H9 (cell line): ENCODE results near the gene ARID1B. TPM values are rescaled to one million over a fixed set of nuclear protein-coding genes. Genes with fewer than 3 reads are reported as not detected.

Source experiments
- DNase-seq: peaks from one replicate; pipeline ENCODE4 v3.0.0-alpha.2; 2017
- H2AFZ ChIP-seq: one replicate; pipeline ENCODE4 v1.6.1; 2013; ENCODE audit warnings: mild to moderate bottlenecking, low read length, control low read depth, moderate library complexity
- H2AK5ac ChIP-seq: 2 replicates; pipeline ENCODE4 v1.6.1; 2013; ENCODE audit warnings: low read length, control low read depth, mixed read lengths; ENCODE audit not compliant: insufficient read length
- H2BK120ac ChIP-seq: one replicate; pipeline ENCODE4 v1.6.1; 2013; ENCODE audit warnings: low read depth, mild to moderate bottlenecking, low read length, control low read depth, inconsistent platforms; ENCODE audit not compliant: poor library complexity, severe bottlenecking
- H2BK12ac ChIP-seq: 2 replicates; pipeline ENCODE4 v1.6.1; 2013; ENCODE audit warnings: low read length, control low read depth, mixed read lengths, low read depth; ENCODE audit not compliant: insufficient read length
- H2BK15ac ChIP-seq: 2 replicates; pipeline ENCODE4 v1.6.1; 2013; ENCODE audit warnings: low read depth, low read length, control low read depth
- H2BK20ac ChIP-seq: one replicate; pipeline ENCODE4 v1.6.1; 2013; ENCODE audit warnings: low read depth, mild to moderate bottlenecking, low read length, control low read depth, inconsistent platforms; ENCODE audit not compliant: poor library complexity, severe bottlenecking
- H2BK5ac ChIP-seq: 2 replicates; pipeline ENCODE4 v1.6.1; 2013; ENCODE audit warnings: low read length, control low read depth, mixed read lengths; ENCODE audit not compliant: insufficient read length
- H3K14ac ChIP-seq: 2 replicates; pipeline ENCODE4 v1.6.1; 2013; ENCODE audit warnings: low read length, control low read depth; ENCODE audit not compliant: insufficient read depth
- H3K18ac ChIP-seq: 2 replicates; pipeline ENCODE4 v1.6.1; 2013; ENCODE audit warnings: low read depth, mild to moderate bottlenecking, mixed read lengths, low read length, control low read depth; ENCODE audit not compliant: insufficient read length
- H3K23ac ChIP-seq: 2 replicates; pipeline ENCODE4 v1.6.1; 2013; ENCODE audit warnings: low read length, control low read depth, mixed read lengths, low read depth; ENCODE audit not compliant: insufficient read length
- H3K23me2 ChIP-seq: 2 replicates; pipeline ENCODE4 v1.6.1; 2013; ENCODE audit warnings: low read depth, mild to moderate bottlenecking, mixed read lengths, low read length, control low read depth; ENCODE audit not compliant: insufficient read length, poor library complexity, severe bottlenecking
- H3K27ac ChIP-seq: 2 replicates; pipeline ENCODE4 v1.5.1; 2013; ENCODE audit warnings: low read length, control low read depth, mixed read lengths, low read depth; ENCODE audit not compliant: insufficient read length
- H3K27me3 ChIP-seq: 2 replicates; pipeline ENCODE4 v1.6.1; 2013; ENCODE audit warnings: low read length, control low read depth, inconsistent platforms; ENCODE audit not compliant: insufficient read depth
- H3K4ac ChIP-seq: 2 replicates; pipeline ENCODE4 v1.6.1; 2013; ENCODE audit warnings: low read depth, mild to moderate bottlenecking, control low read depth, inconsistent platforms, low read length, moderate library complexity
- H3K4me1 ChIP-seq: 2 replicates; pipeline ENCODE4 v1.6.1; 2013; ENCODE audit warnings: low read length, control low read depth, inconsistent platforms; ENCODE audit not compliant: insufficient read depth
- H3K4me2 ChIP-seq: 2 replicates; pipeline ENCODE4 v1.6.1; 2013; ENCODE audit warnings: low read length, control low read depth, mixed read lengths; ENCODE audit not compliant: insufficient read length, insufficient read depth
- H3K56ac ChIP-seq: 2 replicates; pipeline ENCODE4 v1.6.1; 2013; ENCODE audit warnings: low read depth, mild to moderate bottlenecking, mixed read lengths, low read length, control low read depth; ENCODE audit not compliant: insufficient read length
- H3K79me1 ChIP-seq: 2 replicates; pipeline ENCODE4 v1.6.1; 2013; ENCODE audit warnings: low read depth, mild to moderate bottlenecking, moderate library complexity, low read length, control low read depth, inconsistent platforms; ENCODE audit not compliant: insufficient read depth, poor library complexity, severe bottlenecking
- H3K79me2 ChIP-seq: 2 replicates; pipeline ENCODE4 v1.6.1; 2013; ENCODE audit warnings: low read length, control low read depth, inconsistent platforms; ENCODE audit not compliant: insufficient read depth
- H3K9ac ChIP-seq: 2 replicates; pipeline ENCODE4 v1.6.1; 2013; ENCODE audit warnings: low read length, control low read depth, mixed read lengths; ENCODE audit not compliant: insufficient read length; ENCODE audit errors: extremely low read depth
- H3K9me3 ChIP-seq: one replicate; pipeline ENCODE4 v1.6.1; 2013; ENCODE audit warnings: low read depth, low read length, inconsistent platforms; ENCODE audit not compliant: control insufficient read depth
- H3T11ph ChIP-seq: one replicate; pipeline ENCODE4 v1.6.1; 2013; ENCODE audit warnings: mild to moderate bottlenecking, low read length, control low read depth, inconsistent platforms
- H4K20me1 ChIP-seq: one replicate; pipeline ENCODE4 v1.6.1; 2013; ENCODE audit not compliant: control insufficient read depth, insufficient read length, insufficient read depth
- H4K5ac ChIP-seq: 2 replicates; pipeline ENCODE4 v1.6.1; 2013; ENCODE audit warnings: low read depth, mild to moderate bottlenecking, mixed read lengths, low read length, control low read depth; ENCODE audit not compliant: insufficient read length
- H4K8ac ChIP-seq: replicated peaks from 2 replicates; pipeline ENCODE4 v1.6.1; 2013; ENCODE audit warnings: low read length, control low read depth, mixed read lengths, low read depth; ENCODE audit not compliant: insufficient read length
- H4K91ac ChIP-seq: 2 replicates; pipeline ENCODE4 v1.6.1; 2013; ENCODE audit warnings: low read depth, mild to moderate bottlenecking, moderate library complexity, mixed read lengths, low read length, control low read depth; ENCODE audit not compliant: insufficient read length
- H3K27ac Mint-ChIP-seq, 3 experiments: 2 replicates in 2 of 3; 3 replicates in 1 of 3; pipeline ENCODE4 v1.8.0; 2020 to 2021; ENCODE audit warnings: mixed read lengths in 3 of 3, mild to moderate bottlenecking in 1 of 3, moderate library complexity in 1 of 3
- H3K27me3 Mint-ChIP-seq: 2 replicates; pipeline ENCODE4 v1.8.0; 2021; ENCODE audit warnings: low read depth, mild to moderate bottlenecking, moderate library complexity, mixed read lengths
- H3K36me3 Mint-ChIP-seq, 3 experiments: 2 replicates in 2 of 3; 3 replicates in 1 of 3; pipeline ENCODE4 v1.8.0; 2020 to 2021; ENCODE audit warnings: low read depth in 3 of 3, mixed read lengths in 3 of 3; ENCODE audit not compliant: insufficient read depth in 1 of 3
- H3K4me1 Mint-ChIP-seq, 2 experiments: 2 replicates each; pipeline ENCODE4 v1.8.0; 2020; ENCODE audit warnings: mixed read lengths in 2 of 2
- H3K4me3 Mint-ChIP-seq, 2 experiments: 2 replicates in 1 of 2; 3 replicates in 1 of 2; pipeline ENCODE4 v1.8.0; 2020 to 2021; ENCODE audit warnings: mild to moderate bottlenecking in 2 of 2, mixed read lengths in 2 of 2, moderate library complexity in 1 of 2
- H3K9me3 Mint-ChIP-seq, 2 experiments: 2 replicates in 1 of 2; 3 replicates in 1 of 2; pipeline ENCODE4 v1.8.0; 2020; ENCODE audit warnings: mild to moderate bottlenecking in 2 of 2, mixed read lengths in 2 of 2, moderate library complexity in 1 of 2
- CTCF ChIP-seq: fragments of 200-600 bp; sonication (generic); conservative IDR thresholded peaks from 3 replicates; pipeline ENCODE4 v1.8.0; 2021; ENCODE audit warnings: antibody characterized with exemption, mild to moderate bottlenecking
- WGBS: extraction: QIAGEN DNeasy Blood & Tissue Kit; methylation state at CpG from one replicate; pipeline ENCODE4 v1.1.7; 2013; ENCODE audit warnings: missing lambda C conversion rate, low lambda C conversion rate, mixed read lengths; ENCODE audit not compliant: insufficient read length; ENCODE audit errors: extremely low coverage; 5-methylcytosine and 5-hydroxymethylcytosine counted together
- total RNA-seq: library from RNA; stranded (reverse); gene quantifications from 2 replicates; pipeline ENCODE4 v1.2.1, GENCODE V29; 2021

Gene ARID1B
- total RNA-seq, 1 experiment from 2014 or later = 88.2 TPM

GRCh38 chr6:156786652-156787051 is 9.5 kb downstream of the ARID1B start:
- no peaks in the 10 kb centered on the region for H3K27me3 ChIP-seq
- H3K56ac ChIP-seq = no peak overlapping the region
- H3K23me2 ChIP-seq = peaks cover 2% of the 10 kb centered on the region
- no peak for TF ChIP-seq CTCF
- DNase-seq = no peak
- H3K23ac ChIP-seq = no peak overlapping the region
- no peak overlapping the region for H3K4me3 Mint-ChIP-seq
- H3K9me3 Mint-ChIP-seq = no peaks in the 10 kb centered on the region
- no CpG with 5 or more reads among the region's 4 CpGs for WGBS
- H3K4me1 Mint-ChIP-seq = peaks cover 84 to 94% of the 10 kb centered on the region in 2 experiments
- peaks cover 3 to 11% (median 10%) of the 10 kb centered on the region in 3 experiments; a peak in 6 of 7 replicates for H3K36me3 Mint-ChIP-seq
- no peaks in the 10 kb centered on the region for H3K79me1 ChIP-seq
- no peaks in the 10 kb centered on the region for H3K27me3 Mint-ChIP-seq
- no peak overlapping the region for H2AFZ ChIP-seq
- H3K27ac ChIP-seq = no peak overlapping the region
- peak overlapping the region in 1 of 3 experiments; percentile 12; a peak in 1 of 7 replicates for H3K27ac Mint-ChIP-seq
- no peak overlapping the region for H3K4ac ChIP-seq
- no peaks in the 10 kb centered on the region for H3K9me3 ChIP-seq
- no peak overlapping the region for H2BK5ac ChIP-seq
- H3K18ac ChIP-seq = no peak overlapping the region
- H2BK12ac ChIP-seq = no peak overlapping the region
- H3K4me2 ChIP-seq = no peak overlapping the region
- no peak overlapping the region for H4K8ac ChIP-seq
- H2BK120ac ChIP-seq = no peak overlapping the region
- no peak overlapping the region for H3T11ph ChIP-seq
- no peak overlapping the region for H3K14ac ChIP-seq
- H4K20me1 ChIP-seq = no peaks in the 10 kb centered on the region
- no peak overlapping the region for H2BK20ac ChIP-seq
- H4K5ac ChIP-seq = no peak overlapping the region
- H3K9ac ChIP-seq = no peak overlapping the region
- H3K79me2 ChIP-seq = peaks cover 46% of the 10 kb centered on the region; the same call in 1 of the 2 replicates
- peaks cover 17% of the 10 kb centered on the region for H3K4me1 ChIP-seq
- H2BK15ac ChIP-seq = no peak overlapping the region
- no peak overlapping the region for H2AK5ac ChIP-seq
- H4K91ac ChIP-seq = no peak overlapping the region
